GM18907 (cell line): Measurements from ENCODE around the gene PLXNB1.

Experiments
- ATAC-seq: cut with Tn5 transposase; IDR thresholded peaks from one replicate; pipeline ENCODE4 v1.9.1; 2021; ENCODE audit warnings: mild to moderate bottlenecking, moderate library complexity; ENCODE audit not compliant: unreplicated experiment

Gene PLXNB1

DNA sequence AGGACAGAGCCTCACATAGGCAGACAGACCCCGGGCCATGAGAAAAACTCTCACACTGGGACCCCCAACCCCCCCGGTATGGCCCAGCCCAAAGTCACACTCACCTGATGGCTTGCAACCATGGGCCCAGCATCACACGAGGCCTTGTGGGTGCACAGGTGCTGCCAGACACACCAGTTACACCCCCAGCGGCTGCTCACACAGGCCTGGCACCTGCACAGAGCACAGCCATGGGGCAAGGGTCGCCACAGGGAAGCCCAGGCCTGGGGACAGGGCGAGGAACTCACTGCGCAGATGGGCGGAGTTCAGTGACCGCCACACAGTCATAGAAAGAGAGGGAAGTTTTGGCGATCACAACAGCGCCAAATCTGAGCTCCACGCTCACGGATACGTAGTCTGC is 9.3 kb downstream of the PLXNB1 start:
- ATAC-seq = no peak

DNA sequence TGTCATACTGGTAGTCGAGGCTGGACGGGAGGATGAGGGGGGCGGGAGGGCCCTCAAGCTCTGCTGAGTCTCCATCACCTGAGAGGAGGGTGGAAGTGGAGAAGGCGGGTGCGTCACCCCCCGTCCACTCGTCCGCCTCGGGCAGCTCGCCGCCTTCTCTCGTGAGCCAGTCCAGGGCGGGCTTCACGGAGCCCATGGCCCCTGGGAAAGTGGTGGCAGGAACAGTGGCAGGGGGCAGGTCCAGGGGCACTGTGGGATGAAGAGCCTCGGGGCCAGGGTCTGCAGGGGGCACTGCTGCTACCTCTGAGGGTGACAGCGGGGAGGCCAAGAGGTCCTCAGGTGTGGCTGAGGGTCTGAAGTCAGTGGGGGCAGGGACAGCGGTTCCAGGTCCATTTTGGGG is 10.3 kb downstream of the PLXNB1 start:
- ATAC-seq = no peak

DNA sequence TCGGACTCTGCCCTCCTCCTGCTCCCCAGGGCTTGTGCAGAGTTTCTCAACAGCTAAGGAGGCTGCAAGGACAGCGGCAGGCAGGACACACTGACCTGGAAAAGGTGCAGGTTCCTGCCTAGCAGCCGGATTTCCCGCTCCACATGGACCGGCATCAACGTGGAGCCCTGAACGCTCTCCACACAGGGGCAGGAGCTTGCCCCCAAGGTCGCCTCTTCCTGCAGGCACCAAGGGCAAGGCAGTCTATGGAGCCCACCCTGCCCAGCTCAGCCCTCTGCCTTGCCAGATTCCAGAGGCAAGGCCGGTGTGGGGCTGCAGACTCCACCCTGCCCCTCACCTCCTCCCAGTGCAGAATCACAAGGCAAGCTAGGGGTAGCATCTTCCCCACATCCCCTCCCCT is 10.7 kb downstream of the PLXNB1 start:
- ATAC-seq = no peak

DNA sequence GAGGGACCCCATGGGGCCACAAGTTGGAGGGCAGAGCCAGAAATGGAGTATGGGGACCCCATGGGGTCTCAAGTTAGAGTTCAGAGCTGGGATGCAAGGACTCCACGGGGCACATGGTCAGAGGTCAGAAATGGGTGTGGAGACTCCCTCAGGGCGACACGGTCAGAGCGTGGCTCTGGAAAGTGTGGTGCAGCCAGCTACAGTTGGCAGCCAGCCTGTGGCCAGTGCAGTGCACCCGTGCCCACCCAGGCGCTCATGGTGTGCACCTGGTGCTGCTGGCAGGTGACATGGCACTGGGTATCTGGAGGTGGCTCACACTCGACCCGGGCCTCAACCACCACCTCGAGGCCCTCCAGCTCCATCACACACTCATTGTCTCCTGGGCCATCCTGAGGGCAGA is 11.2 kb downstream of the PLXNB1 start:
- ATAC-seq = no peak

DNA sequence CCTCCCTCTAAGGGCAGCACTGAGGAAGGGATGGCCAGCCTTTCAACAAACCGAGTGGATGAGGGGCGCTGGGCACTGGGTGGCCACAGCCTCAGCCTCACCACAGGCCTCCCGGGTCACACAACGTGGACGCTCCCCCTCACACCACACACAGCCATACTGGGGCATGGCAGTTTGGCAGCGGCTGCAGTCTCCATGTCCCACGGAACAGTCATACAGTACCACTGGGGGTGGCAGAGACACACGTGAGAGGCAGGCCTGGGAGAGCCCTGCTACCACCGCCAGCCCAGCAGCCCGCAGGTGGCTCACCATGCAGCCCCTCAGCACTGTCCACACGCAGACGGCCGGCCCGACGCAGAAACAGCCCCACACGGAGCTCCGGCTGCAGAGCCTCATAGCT is 11.7 kb downstream of the PLXNB1 start:
- no peak for ATAC-seq

DNA sequence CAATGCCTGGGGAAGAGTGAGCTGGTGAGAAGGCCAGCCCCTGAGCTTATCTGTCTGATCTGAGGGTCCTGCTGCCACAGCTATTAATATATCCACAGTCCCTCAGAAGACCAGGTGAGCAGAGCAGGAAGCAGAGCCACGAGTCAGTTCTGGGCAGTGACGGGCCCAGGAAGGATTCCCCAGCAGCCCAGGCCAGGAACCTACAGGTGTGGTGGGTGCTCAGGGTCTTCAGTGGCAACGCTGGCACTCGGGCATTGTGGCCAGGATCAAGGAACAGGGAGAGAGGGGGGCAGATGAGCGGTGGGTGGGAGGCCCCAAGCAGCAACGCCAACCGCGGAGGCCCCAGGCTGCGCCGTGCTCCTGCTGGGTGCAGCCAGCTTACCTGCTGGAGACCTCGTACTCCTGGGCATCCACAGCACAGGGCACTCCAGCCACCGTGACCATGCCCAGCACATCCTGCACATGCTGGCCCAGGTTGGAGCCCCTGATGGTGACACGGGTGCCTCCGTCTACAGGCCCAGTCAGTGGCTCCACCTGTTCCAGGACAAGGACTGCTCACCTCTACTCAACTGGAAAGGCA is 12.3 kb downstream of the PLXNB1 start:
- no peak for ATAC-seq

DNA sequence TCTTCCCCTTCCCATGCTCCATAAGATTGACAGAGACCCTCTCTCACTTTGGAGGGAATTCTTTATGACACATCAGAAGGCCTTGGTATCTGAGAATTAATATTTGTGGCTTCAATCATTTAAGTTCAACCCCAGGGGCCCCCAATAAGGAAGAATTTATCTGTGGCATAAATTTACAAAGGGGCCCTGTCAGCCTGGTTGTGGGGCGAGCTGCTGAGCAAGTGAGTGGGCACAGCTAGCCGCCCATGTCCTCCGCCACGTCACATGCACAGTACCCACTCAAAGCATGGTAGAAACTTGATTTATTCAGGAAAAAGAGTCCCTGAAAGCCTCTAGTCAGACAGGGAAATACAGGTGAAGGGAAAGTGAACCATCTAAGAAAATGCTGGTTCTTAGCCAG is 13.3 kb downstream of the PLXNB1 start:
- no peak for ATAC-seq

DNA sequence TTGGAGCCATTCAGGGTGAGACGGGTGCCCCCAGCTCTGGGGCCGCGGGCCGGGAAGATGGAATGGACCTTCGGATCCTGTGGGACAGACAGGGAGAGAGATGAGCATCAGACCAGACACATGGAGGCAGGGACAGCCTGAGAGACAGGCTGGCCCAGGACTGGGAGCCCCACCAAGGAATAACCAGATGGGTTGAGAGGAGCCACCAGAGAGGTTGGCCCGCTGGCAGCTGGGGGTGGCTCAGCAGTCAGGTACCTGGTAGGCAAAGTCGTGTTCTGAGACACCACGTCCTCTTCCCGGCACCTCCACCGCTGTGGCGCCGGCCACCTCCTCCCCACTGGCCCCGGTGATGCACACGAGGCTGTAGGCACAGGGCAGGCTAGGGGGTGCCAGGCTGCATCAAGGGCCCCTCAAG is 13.8 kb downstream of the PLXNB1 start:
- ATAC-seq = no peak

DNA sequence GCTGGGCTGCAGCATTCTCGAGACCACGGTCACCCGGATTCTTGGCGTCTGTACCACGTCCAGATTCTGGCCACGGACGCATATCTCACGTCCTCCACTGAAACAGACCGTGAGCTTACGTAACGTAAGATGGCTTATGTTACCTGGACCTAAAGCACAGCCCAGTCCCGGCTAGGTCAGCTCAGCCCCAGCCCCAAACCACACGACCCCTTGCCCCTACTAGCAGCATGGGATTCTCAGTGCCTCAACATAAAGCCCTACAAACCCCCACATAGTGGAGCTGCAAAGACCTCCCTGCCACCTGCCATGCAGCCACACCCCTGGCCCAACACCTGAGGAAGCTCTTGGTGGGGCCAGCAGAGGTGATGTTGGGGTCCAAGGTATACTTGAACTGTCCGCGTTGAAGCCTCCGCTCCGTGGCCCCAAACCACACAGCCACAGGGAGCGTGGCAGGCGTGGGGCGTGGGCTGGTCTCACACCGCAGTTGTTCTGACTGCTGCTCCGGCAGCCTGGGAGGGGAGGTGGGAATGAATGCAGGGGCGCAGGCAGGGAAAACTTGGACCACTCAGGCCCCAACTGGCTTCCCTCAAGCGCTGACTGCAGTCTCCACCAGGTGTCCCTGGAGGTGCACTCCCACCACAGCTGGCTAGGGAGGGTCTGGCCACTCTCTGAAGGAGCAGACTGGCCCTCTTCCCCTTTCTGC is 14.5 kb downstream of the PLXNB1 start:
- no peak for ATAC-seq

DNA sequence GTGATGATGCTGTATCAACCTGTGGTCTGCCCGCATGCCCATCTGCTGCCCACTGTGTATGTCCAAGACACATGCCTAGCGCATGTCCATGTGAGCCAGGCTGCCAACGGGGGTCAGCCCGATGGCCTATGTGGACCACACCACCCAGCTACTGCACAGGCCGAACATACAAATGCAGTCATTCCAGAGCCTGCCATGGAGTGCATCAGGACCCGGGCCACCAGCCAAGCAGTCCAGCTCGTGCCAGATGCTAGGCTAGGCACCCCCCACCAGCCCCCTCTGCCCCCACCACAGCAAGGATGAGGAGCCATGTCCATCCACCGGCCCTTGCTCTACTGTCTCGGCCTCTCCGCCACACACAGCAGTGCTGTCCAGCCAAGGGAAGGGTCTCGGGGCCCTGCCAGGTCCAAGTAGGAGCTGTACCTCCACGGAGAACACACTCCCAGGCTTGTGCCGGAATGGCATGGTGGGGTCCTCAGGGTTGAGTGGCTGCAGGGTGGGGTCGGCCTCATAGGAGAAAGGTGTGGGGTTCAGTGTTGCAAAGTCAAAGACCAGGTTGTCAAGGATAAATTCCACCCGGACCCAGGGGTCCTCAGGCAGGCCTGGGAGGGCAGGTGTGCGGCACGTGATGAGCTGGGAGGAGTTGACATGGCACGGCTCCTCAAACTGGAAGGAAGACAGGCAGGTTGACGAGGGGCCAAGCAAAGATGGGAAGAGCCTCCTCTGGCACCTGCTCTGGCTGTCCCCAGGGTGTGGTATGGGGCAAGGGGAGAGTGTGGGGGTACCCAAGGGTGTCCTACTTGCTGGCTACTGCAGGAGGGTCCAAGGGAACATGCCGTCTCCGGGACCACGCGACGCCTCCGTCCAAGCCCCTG is 15.3 kb downstream of the PLXNB1 start:
- ATAC-seq = no peak

DNA sequence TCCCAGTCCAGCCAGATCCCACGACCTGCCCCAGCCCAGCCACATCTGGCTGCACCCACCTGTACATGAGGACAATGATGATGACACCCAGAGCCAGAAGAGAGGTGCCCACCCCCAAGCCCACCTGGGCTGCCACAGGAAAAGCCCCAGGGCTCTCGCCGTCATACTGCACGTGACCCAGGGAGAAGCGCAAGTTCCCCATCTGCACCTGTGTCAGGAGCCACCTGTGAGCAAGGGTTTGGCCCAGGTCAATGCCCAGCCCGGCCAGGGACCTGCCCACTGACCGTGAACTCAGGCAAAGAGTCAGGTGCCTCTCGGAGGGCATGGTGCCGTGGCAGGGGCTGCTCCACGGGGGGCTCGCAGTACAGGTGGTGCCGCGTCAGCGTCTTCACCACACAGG is 16.3 kb downstream of the PLXNB1 start:
- ATAC-seq = no peak

DNA sequence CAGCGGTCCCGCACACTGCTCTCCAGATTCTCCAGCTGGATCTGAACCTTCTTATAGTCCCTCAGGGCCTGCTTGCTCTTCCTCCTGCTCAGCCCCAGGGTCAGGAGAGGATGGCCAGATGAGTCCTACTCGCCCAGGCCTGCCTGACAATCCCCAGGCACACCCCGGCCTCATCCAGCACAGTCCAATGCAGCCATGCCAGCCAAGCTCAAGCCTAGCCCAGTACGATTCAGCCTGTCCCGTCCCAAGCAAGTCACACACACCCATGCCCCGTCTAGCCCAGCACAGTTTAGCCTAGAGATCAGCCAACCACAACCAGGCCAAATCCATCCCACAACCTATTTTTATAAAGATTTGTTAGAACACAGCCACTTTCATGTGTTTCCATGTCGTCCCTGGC is 16.8 kb downstream of the PLXNB1 start:
- ATAC-seq = no peak

DNA sequence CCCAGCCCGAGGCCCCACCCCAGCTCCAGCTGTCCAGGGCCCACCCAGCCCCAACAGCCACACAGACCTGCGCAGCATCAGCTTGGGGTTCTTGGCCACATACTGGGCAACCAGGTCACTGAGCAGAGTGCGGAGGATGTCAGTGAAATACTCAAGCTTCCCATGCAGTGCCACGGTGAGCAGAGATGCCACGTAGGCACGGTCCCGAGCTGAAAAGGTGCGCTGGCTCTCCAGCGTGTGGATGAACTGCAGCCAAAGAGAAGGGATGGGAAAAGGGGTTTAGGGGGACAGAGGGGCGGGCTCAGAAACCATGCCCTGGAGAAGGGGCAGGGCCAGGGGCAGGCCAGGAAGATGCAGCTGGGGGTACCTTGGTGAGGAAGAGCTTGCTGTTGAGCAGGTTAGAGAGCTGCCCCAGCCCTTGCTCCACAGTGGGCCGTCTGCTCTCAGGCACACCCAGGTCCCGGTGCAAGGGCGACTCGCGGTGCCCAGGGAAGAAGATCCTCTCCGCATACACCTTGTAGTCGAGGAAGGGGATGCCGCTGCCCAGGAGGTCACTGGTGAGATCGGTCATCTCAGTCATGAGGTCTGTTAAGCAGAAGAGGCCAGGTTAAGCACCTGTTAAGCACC is 17.4 kb downstream of the PLXNB1 start:
- no peak for ATAC-seq

DNA sequence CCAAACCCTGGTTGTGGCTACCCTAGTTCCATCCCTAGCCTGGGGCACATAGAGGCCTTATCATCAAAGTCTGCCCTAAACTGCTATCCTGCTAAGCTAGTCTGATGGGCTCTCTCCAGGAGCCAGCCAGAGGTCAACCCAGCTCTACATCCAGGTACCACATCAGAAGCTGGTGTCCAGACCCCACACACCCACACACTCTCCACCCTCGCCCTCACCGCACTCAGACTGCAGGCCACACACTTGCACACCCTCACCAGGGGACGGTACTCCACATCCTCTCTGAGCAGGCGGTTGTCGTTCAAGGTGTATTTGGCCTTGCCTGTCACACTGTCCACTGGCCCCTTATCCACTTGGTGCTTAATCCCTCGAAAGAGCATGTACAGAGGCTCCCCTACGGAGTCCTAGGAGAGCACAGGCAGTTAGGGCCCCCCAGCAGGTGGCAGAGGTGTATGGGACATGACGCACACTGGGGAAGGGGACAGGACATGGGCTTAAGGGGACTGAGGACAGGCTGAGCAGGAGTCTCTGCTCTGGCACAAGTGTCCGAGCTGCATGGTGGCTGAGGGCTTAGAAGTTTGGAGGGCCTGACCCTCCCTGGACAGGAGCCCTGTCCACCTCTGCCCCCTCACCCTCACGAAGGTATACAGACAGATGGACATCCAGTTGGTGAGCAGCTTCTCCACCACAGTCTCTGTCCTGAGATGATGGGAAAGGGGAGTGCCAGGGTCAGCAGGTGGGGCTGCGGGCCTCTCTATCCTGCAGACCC is 18.1 kb downstream of the PLXNB1 start:
- no peak for ATAC-seq

DNA sequence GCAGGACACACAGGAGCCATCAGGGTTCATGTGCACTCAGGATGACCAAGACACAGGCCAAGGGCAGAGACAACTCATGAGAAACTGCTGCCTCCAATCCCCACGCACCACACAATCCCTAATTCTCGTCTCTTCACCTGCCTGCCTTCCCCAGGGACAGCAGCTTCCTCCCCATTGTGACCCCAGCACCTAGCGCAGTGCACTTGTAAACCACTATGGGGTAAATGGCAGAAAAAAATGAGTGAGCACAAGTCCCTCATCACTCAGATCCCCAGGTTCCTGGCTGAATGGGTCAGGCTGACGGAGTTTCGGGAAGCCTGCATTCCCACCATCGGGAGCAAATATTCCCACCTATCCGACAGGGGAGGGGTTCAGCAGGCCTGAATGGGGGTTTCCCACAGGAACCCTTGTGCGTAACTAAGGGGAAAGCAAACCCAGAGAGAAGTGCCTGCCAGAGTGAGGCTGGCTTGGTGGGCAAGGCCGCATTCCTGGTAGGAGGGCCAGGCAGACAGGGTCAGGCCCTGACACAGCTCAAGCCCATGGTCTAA is 18.8 kb downstream of the PLXNB1 start:
- ATAC-seq = no peak

DNA sequence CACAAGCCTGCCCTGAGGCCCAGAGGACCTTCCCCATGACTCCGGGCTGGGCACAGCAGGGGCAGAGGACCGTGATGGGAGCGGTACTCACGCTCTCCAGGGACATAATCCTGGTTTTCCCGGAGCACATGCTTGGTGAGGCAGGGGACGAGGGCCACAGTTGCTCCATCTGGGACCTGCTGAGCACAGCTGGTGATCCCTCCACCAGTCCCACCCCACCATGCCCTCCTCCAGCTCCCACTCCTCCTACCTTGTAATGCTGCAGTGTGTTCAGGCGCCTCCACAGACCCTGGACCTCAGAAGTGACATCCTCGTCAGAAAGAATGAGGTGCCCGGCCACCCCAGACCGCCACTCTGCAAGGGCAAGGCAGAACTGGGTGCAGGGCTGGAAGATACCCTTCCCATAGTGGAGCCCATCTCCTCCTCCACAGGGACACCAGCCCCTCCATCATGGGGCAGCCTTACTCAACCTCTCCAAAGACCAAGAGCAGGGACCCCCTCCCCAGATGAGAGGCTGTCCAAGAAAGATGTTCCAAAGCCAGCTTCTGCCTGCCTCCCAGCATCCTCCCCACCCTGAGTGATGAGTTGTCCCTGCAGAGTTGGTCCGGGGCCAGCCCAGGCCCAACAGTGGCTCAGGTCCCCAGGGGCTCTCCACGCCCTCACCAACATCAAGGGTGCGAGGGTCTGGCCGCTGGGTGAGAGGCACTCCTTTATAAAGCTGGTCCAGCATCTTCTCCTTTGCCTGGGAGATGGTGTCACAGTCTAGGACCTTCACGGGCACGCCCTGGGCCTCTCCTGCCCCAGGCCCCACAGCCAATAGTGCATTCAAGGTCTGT is 19.5 kb downstream of the PLXNB1 start:
- ATAC-seq = no peak

DNA sequence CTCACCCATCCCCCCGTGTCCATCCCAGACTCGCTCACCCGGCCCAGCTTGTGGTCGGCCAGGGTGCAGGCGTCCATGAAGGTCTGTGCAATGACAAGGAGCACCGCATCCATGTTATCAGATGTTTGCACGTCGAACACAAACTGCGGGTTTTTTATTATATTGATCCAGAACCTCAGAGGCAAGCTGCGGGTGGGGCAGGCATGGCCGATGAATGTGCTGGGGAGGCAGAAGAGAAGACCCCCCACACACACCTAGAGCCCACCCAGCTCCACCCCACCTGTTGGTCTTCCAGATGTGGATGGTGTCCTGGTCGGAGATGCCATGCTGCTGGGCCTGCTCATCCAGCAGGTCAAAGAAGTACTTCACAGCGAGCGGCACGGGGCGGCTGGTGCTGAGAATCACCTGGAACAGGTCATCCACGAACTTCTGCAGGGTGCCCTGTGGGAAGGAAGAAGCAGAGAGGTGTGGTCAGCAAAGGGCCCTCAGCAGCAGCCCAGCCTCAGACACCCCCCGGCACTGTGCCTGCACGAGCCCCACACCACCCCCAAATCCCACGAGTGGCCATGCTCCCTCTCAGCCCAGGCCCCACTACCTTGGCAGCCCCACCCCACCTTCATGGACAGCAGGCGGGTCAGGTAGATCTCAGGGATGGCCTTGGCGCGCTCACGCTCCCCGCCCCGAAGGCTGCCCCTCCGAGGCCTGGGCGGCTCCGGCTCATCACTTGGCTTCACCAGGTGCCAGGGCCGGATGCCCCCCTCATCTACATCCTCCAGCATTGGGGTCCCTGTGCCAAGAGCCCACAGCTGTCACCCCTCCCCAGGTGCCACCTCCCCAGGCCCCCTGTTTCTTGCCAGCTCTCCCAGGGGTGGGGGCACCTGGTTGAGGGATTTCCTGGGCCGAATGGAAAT is 20.3 kb downstream of the PLXNB1 start:
- no peak for ATAC-seq

DNA sequence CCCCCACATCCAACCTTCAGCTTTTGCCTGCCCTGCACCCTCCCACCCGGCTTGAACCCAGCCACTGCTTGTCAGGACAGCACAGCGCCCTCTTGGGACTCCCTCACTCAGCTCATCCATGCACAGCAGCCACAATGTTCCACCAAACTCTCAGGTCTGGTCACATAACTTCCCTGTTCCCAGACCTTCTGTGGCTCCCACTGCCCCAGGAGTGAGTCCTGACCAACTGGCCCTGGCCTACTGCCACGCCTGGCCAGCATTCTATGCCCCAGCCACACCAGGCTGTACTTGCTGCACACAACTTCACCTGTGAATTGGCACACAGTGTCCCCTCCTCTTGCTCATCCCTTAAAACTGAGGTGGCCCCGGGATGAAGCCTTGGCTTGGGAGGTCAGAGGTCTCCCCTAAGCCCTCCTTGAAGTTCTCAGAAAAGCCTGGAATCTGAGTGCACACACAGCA is 21.0 kb downstream of the PLXNB1 start:
- no peak for ATAC-seq
